HG03342 (cell line): Measurements from ENCODE around the gene APOA4.

Experiments
- ATAC-seq: cut with Tn5 transposase; IDR thresholded peaks from one replicate; pipeline ENCODE4 v1.9.1; 2021; ENCODE audit warnings: mild to moderate bottlenecking, moderate library complexity; ENCODE audit not compliant: unreplicated experiment

Gene APOA4

GRCh38 chr11:116823031-116823843 is at the start of gene APOA4:
Gene APOA4 (minus strand): TSS chr11:116823304. CDS start chr11:116823191, 113 bp downstream.
- no peak for ATAC-seq

- no peak for ATAC-seq
Measured at GRCh38 chr11:116871248-116871647, 48.1 kb upstream of the APOA4 start.

- no peak for ATAC-seq
Measured at GRCh38 chr11:116870054-116870453, 47.0 kb upstream of the APOA4 start.

- ATAC-seq, result no peak
Measured at GRCh38 chr11:116869610-116870009, 46.5 kb upstream of the APOA4 start.

GRCh38 chr11:116868066-116868465 is 45.0 kb upstream of the APOA4 start:
- no peak for ATAC-seq

- ATAC-seq, result no peak
Measured at GRCh38 chr11:116867619-116868018, 44.5 kb upstream of the APOA4 start.

GRCh38 chr11:116866804-116867455 is 43.8 kb upstream of the APOA4 start:
- no peak for ATAC-seq

GRCh38 chr11:116865696-116866095 is 42.6 kb upstream of the APOA4 start:
- ATAC-seq, result no peak

GRCh38 chr11:116864531-116864930 is 41.4 kb upstream of the APOA4 start:
- ATAC-seq, result no peak

GRCh38 chr11:116862951-116863350 is 39.8 kb upstream of the APOA4 start:
- ATAC-seq, result no peak

GRCh38 chr11:116862185-116862584 is 39.1 kb upstream of the APOA4 start:
- ATAC-seq, result no peak

- no peak for ATAC-seq
Measured at GRCh38 chr11:116861539-116861938, 38.4 kb upstream of the APOA4 start.

- ATAC-seq, result no peak
Measured at GRCh38 chr11:116860303-116860702, 37.2 kb upstream of the APOA4 start.

GRCh38 chr11:116859175-116859574 is 36.1 kb upstream of the APOA4 start:
- ATAC-seq, result no peak

GRCh38 chr11:116857936-116858335 is 34.8 kb upstream of the APOA4 start:
- no peak for ATAC-seq

- no peak for ATAC-seq
Measured at GRCh38 chr11:116857316-116857715, 34.2 kb upstream of the APOA4 start.

- no peak for ATAC-seq
Measured at GRCh38 chr11:116856423-116856822, 33.3 kb upstream of the APOA4 start.

- no peak for ATAC-seq
Measured at GRCh38 chr11:116855413-116855812, 32.3 kb upstream of the APOA4 start.

- peak; percentile 95 for ATAC-seq
Measured at GRCh38 chr11:116853461-116854073, 30.5 kb upstream of the APOA4 start.

- ATAC-seq, result no peak
Measured at GRCh38 chr11:116852261-116853031, 29.3 kb upstream of the APOA4 start.

GRCh38 chr11:116851626-116852025 is 28.5 kb upstream of the APOA4 start:
- no peak for ATAC-seq
